Measurements from ENCODE around the gene MYO18A. TPM values are rescaled to one million over a fixed set of nuclear protein-coding genes. Genes with fewer than 3 reads are reported as not detected.

The MYO18A gene
- total RNA-seq, 2 donors from 2014 or later: 43.8 to 56.7 TPM

DNA sequence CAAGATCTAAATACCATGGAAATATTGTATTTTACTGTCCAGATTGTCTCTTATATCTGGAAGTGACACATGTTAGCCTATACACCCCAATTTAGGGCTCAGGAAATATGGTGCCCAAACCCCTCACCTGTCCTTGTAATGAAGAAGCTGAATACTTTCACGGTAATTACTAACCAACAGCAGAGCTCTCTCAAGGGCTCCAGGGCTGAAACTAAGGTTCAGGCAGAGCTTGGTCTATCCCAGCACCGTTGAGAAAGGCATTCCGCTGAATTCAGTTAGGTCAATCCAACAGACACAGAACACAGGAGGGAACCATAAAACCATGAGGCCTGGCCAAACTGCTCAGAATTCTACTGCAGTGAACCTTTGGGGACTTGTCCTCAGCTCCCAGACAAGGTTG, 14.9 kb downstream of the MYO18A start:
- H3K36me3 Mint-ChIP-seq (ENCODE audit: low read depth): peaks cover 13% of the 10 kb centered on the region
- no peaks in the 10 kb centered on the region for H3K9me3 Mint-ChIP-seq
- Histone ChIP-seq H3K9me3 (ENCODE audit: control insufficient read depth, low read length) (no peaks in the 10 kb centered on the region), H3K27ac (ENCODE audit: low read depth, low read length) (no peak overlapping the region), H3K27me3 (ENCODE audit: control insufficient read depth, insufficient read depth, low read length, poor library complexity, severe bottlenecking) (no peaks in the 10 kb centered on the region), H3K36me3 (ENCODE audit: control insufficient read depth, insufficient read depth, low read length) (peaks cover 12% of the 10 kb centered on the region), H3K4me1 (ENCODE audit: control insufficient read depth, insufficient read depth, low read length) (no peaks in the 10 kb centered on the region), H3K4me3 (ENCODE audit: low read length) (no peak overlapping the region), H3K9ac (ENCODE audit: extremely low read depth, low read length, poor library complexity, severe bottlenecking) (no peak overlapping the region)
- no peak for DNase-seq
- H3K27ac Mint-ChIP-seq: no peak overlapping the region
- TF ChIP-seq, protein P1, sequence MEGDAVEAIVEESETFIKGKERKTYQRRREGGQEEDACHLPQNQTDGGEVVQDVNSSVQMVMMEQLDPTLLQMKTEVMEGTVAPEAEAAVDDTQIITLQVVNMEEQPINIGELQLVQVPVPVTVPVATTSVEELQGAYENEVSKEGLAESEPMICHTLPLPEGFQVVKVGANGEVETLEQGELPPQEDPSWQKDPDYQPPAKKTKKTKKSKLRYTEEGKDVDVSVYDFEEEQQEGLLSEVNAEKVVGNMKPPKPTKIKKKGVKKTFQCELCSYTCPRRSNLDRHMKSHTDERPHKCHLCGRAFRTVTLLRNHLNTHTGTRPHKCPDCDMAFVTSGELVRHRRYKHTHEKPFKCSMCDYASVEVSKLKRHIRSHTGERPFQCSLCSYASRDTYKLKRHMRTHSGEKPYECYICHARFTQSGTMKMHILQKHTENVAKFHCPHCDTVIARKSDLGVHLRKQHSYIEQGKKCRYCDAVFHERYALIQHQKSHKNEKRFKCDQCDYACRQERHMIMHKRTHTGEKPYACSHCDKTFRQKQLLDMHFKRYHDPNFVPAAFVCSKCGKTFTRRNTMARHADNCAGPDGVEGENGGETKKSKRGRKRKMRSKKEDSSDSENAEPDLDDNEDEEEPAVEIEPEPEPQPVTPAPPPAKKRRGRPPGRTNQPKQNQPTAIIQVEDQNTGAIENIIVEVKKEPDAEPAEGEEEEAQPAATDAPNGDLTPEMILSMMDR (conservative IDR thresholded peaks at IDR 0.05): no peak
- H3K4me3 Mint-ChIP-seq: no peak overlapping the region
- H3K4me1 Mint-ChIP-seq: no peaks in the 10 kb centered on the region
- no peaks in the 10 kb centered on the region for H3K27me3 Mint-ChIP-seq (ENCODE audit: insufficient read depth)
- 92 to 93% methylated on average over 3 of the region's 3 CpGs for WGBS, 2 experiments (ENCODE audit: insufficient coverage in 1 of 2, insufficient read length in 1 of 2)

DNA sequence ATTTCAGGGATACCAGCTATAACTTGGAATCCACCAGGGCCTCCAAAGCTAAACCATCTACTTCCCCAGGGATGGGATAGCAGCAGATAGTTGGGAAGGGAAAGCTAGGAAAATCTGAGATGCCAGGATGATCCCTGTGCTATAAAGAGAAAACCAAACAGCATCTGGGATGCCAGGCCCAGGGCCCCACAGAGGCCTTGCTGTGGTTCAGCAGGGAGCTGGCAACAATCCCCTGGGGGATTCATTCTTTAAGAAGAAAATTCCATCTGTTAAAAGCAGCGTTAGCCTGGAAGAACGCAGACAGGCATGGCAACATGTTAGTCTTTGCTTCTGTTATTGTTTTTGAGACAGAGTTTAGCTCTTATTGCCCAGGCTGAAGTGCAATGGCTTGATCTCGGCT, 16.6 kb downstream of the MYO18A start:
- H3K4me1 ChIP-seq (ENCODE audit: control insufficient read depth, insufficient read depth, low read length): no peaks in the 10 kb centered on the region
- no peaks in the 10 kb centered on the region for H3K9me3 ChIP-seq (ENCODE audit: control insufficient read depth, low read length)
- DNase-seq: no peak
- peaks cover 12% of the 10 kb centered on the region for H3K36me3 ChIP-seq (ENCODE audit: control insufficient read depth, insufficient read depth, low read length)
- Mint-ChIP-seq H3K9me3 (no peaks in the 10 kb centered on the region), H3K4me3 (no peak overlapping the region), H3K27ac (no peak overlapping the region), H3K4me1 (no peaks in the 10 kb centered on the region), H3K36me3 (ENCODE audit: low read depth) (peaks cover 8% of the 10 kb centered on the region), H3K27me3 (ENCODE audit: insufficient read depth) (no peaks in the 10 kb centered on the region)
- no peaks in the 10 kb centered on the region for H3K27me3 ChIP-seq (ENCODE audit: control insufficient read depth, insufficient read depth, low read length, poor library complexity, severe bottlenecking)
- no peak overlapping the region for H3K27ac ChIP-seq (ENCODE audit: low read depth, low read length)
- no peak overlapping the region for H3K9ac ChIP-seq (ENCODE audit: extremely low read depth, low read length, poor library complexity, severe bottlenecking)
- TF ChIP-seq, protein P1 (conservative IDR thresholded peaks at IDR 0.05): no peak
- WGBS, 2 experiments (ENCODE audit: insufficient coverage in 1 of 2, insufficient read length in 1 of 2): 68 to 74% methylated on average over 3 of the region's 3 CpGs
- no peak overlapping the region for H3K4me3 ChIP-seq (ENCODE audit: low read length)

DNA sequence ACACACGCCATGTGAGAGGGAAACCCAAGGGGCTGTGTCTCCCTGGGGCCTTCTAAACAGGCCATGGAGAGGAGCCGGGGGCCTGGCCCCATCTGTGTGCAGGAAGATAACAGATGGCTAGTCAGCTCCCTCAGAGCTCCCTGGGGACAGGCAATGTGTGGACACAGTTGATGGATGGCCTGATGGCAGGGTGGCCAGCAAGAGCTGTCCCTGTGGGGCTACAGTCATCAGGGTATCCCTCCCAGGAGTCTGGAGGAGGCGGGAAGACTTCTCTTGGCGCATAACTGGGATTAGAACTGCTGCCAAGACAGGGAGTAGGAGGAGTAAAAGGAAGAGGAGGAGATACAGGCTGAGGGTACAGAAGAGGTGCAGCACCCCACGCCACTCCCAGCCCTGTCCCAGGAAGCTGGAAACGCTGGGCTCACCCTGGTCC, 17.3 kb downstream of the MYO18A start:
- TF ChIP-seq, protein P1 (conservative IDR thresholded peaks at IDR 0.05): no peak
- no peak overlapping the region for H3K27ac Mint-ChIP-seq
- H3K4me3 ChIP-seq (ENCODE audit: low read length): no peak overlapping the region
- no peak overlapping the region for H3K9ac ChIP-seq (ENCODE audit: extremely low read depth, low read length, poor library complexity, severe bottlenecking)
- H3K4me1 ChIP-seq (ENCODE audit: control insufficient read depth, insufficient read depth, low read length): no peaks in the 10 kb centered on the region
- H3K9me3 Mint-ChIP-seq: no peaks in the 10 kb centered on the region
- no peaks in the 10 kb centered on the region for H3K9me3 ChIP-seq (ENCODE audit: control insufficient read depth, low read length)
- H3K27me3 Mint-ChIP-seq (ENCODE audit: insufficient read depth): no peaks in the 10 kb centered on the region
- H3K4me1 Mint-ChIP-seq: no peaks in the 10 kb centered on the region
- peaks cover 12% of the 10 kb centered on the region for H3K36me3 ChIP-seq (ENCODE audit: control insufficient read depth, insufficient read depth, low read length)
- no peak for DNase-seq
- 91 to 100% methylated on average over 1 to 6 of the region's 6 CpGs for WGBS, 2 experiments (ENCODE audit: insufficient coverage in 1 of 2, insufficient read length in 1 of 2)
- H3K4me3 Mint-ChIP-seq: no peak overlapping the region
- H3K36me3 Mint-ChIP-seq (ENCODE audit: low read depth): peaks cover 8% of the 10 kb centered on the region
- H3K27ac ChIP-seq (ENCODE audit: low read depth, low read length): no peak overlapping the region
- H3K27me3 ChIP-seq (ENCODE audit: control insufficient read depth, insufficient read depth, low read length, poor library complexity, severe bottlenecking): no peaks in the 10 kb centered on the region

All from endodermal cell (in vitro differentiated cells).